GM06990 (cell line): ENCODE measurements around the gene ATP5F1B.

Experiments
- DNase-seq: peaks from one replicate; pipeline ENCODE4 v3.0.0-alpha.2; 2011; ENCODE audit not compliant: insufficient read length; ENCODE audit errors: extremely low read depth
- H3K27me3 ChIP-seq: replicated peaks from 2 replicates; pipeline ENCODE4 v1.6.0; 2011; ENCODE audit warnings: low read length; ENCODE audit not compliant: control insufficient read depth, insufficient read depth
- H3K36me3 ChIP-seq: 2 replicates; pipeline ENCODE4 v1.5.1; 2011; ENCODE audit warnings: low read length; ENCODE audit not compliant: control insufficient read depth, insufficient read depth
- H3K4me3 ChIP-seq: replicated peaks from 2 replicates; pipeline ENCODE4 v1.5.1; 2011; ENCODE audit warnings: low read depth, mild to moderate bottlenecking, control low read depth, low read length
- CTCF ChIP-seq: IDR thresholded peaks from 2 replicates; pipeline ENCODE4 v1.5.1; 2011; ENCODE audit warnings: low read length, control low read depth, mild to moderate bottlenecking, inconsistent platforms; ENCODE audit not compliant: insufficient read depth, poor library complexity, severe bottlenecking

The ATP5F1B gene

GRCh38 chr12:56601503-56601902 is 44.3 kb downstream of the ATP5F1B start:
- H3K36me3 ChIP-seq, result peaks cover 59% of the 10 kb centered on the region
- TF ChIP-seq CTCF, result peak; percentile 36
- no peaks in the 10 kb centered on the region for H3K27me3 ChIP-seq
- no peak overlapping the region for H3K4me3 ChIP-seq
- no peak for DNase-seq

GRCh38 chr12:56600753-56601152 is 45.0 kb downstream of the ATP5F1B start:
- no peak for DNase-seq
- no peak for TF ChIP-seq CTCF
- peaks cover 57% of the 10 kb centered on the region for H3K36me3 ChIP-seq
- no peak overlapping the region for H3K4me3 ChIP-seq
- no peaks in the 10 kb centered on the region for H3K27me3 ChIP-seq

GRCh38 chr12:56599797-56600196 is 46.0 kb downstream of the ATP5F1B start:
- Histone ChIP-seq H3K36me3 (peaks cover 51% of the 10 kb centered on the region), H3K4me3 (no peak overlapping the region), H3K27me3 (no peaks in the 10 kb centered on the region)
- no peak for DNase-seq
- TF ChIP-seq CTCF, result no peak

- no peak overlapping the region for H3K4me3 ChIP-seq
- H3K36me3 ChIP-seq, result peaks cover 46% of the 10 kb centered on the region
- no peak for TF ChIP-seq CTCF
These were observed 46.7 kb downstream of the ATP5F1B start for GRCh38 chr12:56599041-56599440.

GRCh38 chr12:56596815-56597214 is 49.0 kb downstream of the ATP5F1B start:
- no peaks in the 10 kb centered on the region for H3K27me3 ChIP-seq
- TF ChIP-seq CTCF, result no peak
- H3K36me3 ChIP-seq, result peaks cover 32% of the 10 kb centered on the region
- no peak overlapping the region for H3K4me3 ChIP-seq
- DNase-seq, result no peak

More at GRCh38 chr12:56599041-56599440, 46.7 kb downstream of the ATP5F1B start:
- no peak for DNase-seq
- no peaks in the 10 kb centered on the region for H3K27me3 ChIP-seq

GRCh38 chr12:56593909-56594621 is 51.7 kb downstream of the ATP5F1B start:
- DNase-seq, result no peak
- peaks cover 12% of the 10 kb centered on the region for H3K36me3 ChIP-seq
- TF ChIP-seq CTCF, result peak; percentile 80
- no peaks in the 10 kb centered on the region for H3K27me3 ChIP-seq
- H3K4me3 ChIP-seq, result no peak overlapping the region
